Natural killer cell (primary cell): ENCODE measurements around the gene MT1H. TPM values are rescaled to one million over a fixed set of nuclear protein-coding genes. Genes with fewer than 3 reads are reported as not detected.
A peak's percentile ranks its signal among the peaks of the same experiment; 100 is the strongest.

Experiments
- ATAC-seq, 3 donors: fragments of 150-1000 bp in 2 of 3; fragments of 200-7000 bp in 1 of 3; cut with Tn5 transposase; 1 replicate in 1 of 3; 2 replicates in 2 of 3; pipeline ENCODE4 v1.10.0; 2021; ENCODE audit warnings: mild to moderate bottlenecking in 2 of 3, moderate library complexity in 2 of 3
- DNase-seq, 2 donors: peaks; one replicate each; pipeline versions ENCODE4 v3.0.0 to v3.0.0-alpha.2; 2013 to 2021; ENCODE audit warnings: mixed read lengths in 1 of 2
- H3K27ac ChIP-seq: one replicate; pipeline ENCODE4 v1.5.1; 2013; ENCODE audit warnings: mild to moderate bottlenecking, low read length
- H3K27me3 ChIP-seq: one replicate; pipeline ENCODE4 v1.6.1; 2013; ENCODE audit warnings: low read length; ENCODE audit not compliant: control insufficient read depth, insufficient read depth
- H3K36me3 ChIP-seq: one replicate; pipeline ENCODE4 v1.6.1; 2013; ENCODE audit warnings: low read length; ENCODE audit not compliant: control insufficient read depth, insufficient read depth
- H3K4me1 ChIP-seq: one replicate; pipeline ENCODE4 v1.6.1; 2013; ENCODE audit warnings: low read length; ENCODE audit not compliant: control insufficient read depth, insufficient read depth
- H3K4me3 ChIP-seq: one replicate; pipeline ENCODE4 v1.5.1; 2013; ENCODE audit warnings: low read length
- H3K9me3 ChIP-seq: one replicate; pipeline ENCODE4 v1.6.1; 2013; ENCODE audit warnings: low read length; ENCODE audit not compliant: control insufficient read depth, insufficient read depth
- H3K27ac Mint-ChIP-seq, 2 donors: one replicate each; pipeline ENCODE4 v1.8.0; 2022; ENCODE audit warnings: mild to moderate bottlenecking in 2 of 2, mixed read lengths in 2 of 2, moderate library complexity in 1 of 2
- H3K27me3 Mint-ChIP-seq, 2 donors: one replicate each; pipeline ENCODE4 v1.8.0; 2022; ENCODE audit warnings: low read depth in 2 of 2, mixed read lengths in 2 of 2
- H3K36me3 Mint-ChIP-seq: one replicate; pipeline ENCODE4 v1.8.0; 2022; ENCODE audit warnings: mixed read lengths
- H3K4me1 Mint-ChIP-seq, 2 donors: one replicate each; pipeline ENCODE4 v1.8.0; 2022; ENCODE audit warnings: mixed read lengths in 2 of 2
- H3K4me3 Mint-ChIP-seq: one replicate; pipeline ENCODE4 v1.8.0; 2022; ENCODE audit warnings: mild to moderate bottlenecking, moderate library complexity, mixed read lengths
- H3K9me3 Mint-ChIP-seq, 2 donors: one replicate each; pipeline ENCODE4 v1.8.0; 2022; ENCODE audit warnings: mixed read lengths in 2 of 2
- WGBS: methylation state at CpG from one replicate; pipeline ENCODE4 v1.1.7; 2013; ENCODE audit warnings: missing lambda C conversion rate; ENCODE audit not compliant: insufficient coverage; 5-methylcytosine and 5-hydroxymethylcytosine counted together
- intact Hi-C: fragments of 100-400 bp; cut with micrococcal nuclease; formaldehyde crosslinking; loops from one replicate; pipeline ENCODE4 v1.14.2; 2022
- total RNA-seq, 4 donors: library from RNA; stranded (reverse); fragments of 120-200 nt in 1 of 4; gene quantifications; one replicate each; pipeline versions ENCODE4 v1.2.3 to v1.2.4, GENCODE V29; 2013 to 2022
- TF ChIP-seq, protein P1 (sequence below): fragments of 200-600 bp; IDR thresholded peaks from one replicate; pipeline ENCODE4 v1.8.0; 2022; ENCODE audit warnings: antibody characterized with exemption

The MT1H gene
- total RNA-seq, 3 donors from 2014 or later (not counting 1 experiment from before 2014, with no cell fraction given) = not detected

GRCh38 chr16:56632848-56633365, 36.7 kb upstream of the MT1H start:
- TF ChIP-seq, protein P1, sequence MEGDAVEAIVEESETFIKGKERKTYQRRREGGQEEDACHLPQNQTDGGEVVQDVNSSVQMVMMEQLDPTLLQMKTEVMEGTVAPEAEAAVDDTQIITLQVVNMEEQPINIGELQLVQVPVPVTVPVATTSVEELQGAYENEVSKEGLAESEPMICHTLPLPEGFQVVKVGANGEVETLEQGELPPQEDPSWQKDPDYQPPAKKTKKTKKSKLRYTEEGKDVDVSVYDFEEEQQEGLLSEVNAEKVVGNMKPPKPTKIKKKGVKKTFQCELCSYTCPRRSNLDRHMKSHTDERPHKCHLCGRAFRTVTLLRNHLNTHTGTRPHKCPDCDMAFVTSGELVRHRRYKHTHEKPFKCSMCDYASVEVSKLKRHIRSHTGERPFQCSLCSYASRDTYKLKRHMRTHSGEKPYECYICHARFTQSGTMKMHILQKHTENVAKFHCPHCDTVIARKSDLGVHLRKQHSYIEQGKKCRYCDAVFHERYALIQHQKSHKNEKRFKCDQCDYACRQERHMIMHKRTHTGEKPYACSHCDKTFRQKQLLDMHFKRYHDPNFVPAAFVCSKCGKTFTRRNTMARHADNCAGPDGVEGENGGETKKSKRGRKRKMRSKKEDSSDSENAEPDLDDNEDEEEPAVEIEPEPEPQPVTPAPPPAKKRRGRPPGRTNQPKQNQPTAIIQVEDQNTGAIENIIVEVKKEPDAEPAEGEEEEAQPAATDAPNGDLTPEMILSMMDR = no peak
- 23% methylated on average over 6 of the region's 6 CpGs for WGBS
- Histone ChIP-seq H3K27ac (no peak overlapping the region), H3K4me3 (no peak overlapping the region), H3K4me1 (peaks cover 17% of the 10 kb centered on the region), H3K36me3 (no peaks in the 10 kb centered on the region), H3K27me3 (peaks cover 44% of the 10 kb centered on the region), H3K9me3 (no peaks in the 10 kb centered on the region)
- peak overlapping the region; percentile 60 for H3K4me3 Mint-ChIP-seq
- H3K27ac Mint-ChIP-seq = no peak overlapping the region
- intact Hi-C loops = no loop called here
- H3K9me3 Mint-ChIP-seq = no peaks in the 10 kb centered on the region
- H3K36me3 Mint-ChIP-seq = no peaks in the 10 kb centered on the region
- peaks cover 66 to 69% of the 10 kb centered on the region in 2 donors for H3K27me3 Mint-ChIP-seq
- H3K4me1 Mint-ChIP-seq = peaks cover 9 to 15% of the 10 kb centered on the region in 2 donors
- DNase-seq (no peak), ATAC-seq (no peak)

DNA sequence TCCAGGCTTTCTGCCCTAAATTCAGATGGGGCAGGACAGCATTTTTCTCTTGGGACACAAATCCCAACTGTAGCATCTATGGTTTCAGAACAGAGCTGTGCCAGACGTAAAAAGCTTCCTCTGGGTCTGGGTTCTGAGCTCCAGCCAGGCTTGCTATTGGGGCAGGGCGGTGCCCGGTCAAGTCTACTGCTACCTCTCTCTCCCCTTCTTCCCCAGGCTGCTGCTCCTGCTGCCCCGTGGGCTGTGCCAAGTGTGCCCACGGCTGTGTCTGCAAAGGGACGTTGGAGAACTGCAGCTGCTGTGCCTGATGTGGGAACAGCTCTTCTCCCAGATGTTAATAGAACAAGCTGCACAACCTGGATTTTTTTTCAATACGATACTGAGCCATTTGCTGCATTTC, 36.1 kb upstream of the MT1H start:
- Histone ChIP-seq H3K4me1 (peaks cover 23% of the 10 kb centered on the region), H3K27me3 (peaks cover 47% of the 10 kb centered on the region), H3K9me3 (no peaks in the 10 kb centered on the region), H3K27ac (no peak overlapping the region), H3K36me3 (no peaks in the 10 kb centered on the region), H3K4me3 (no peak overlapping the region)
- no peaks in the 10 kb centered on the region for H3K36me3 Mint-ChIP-seq
- no peak overlapping the region for H3K27ac Mint-ChIP-seq
- TF ChIP-seq, protein P1 = no peak
- H3K9me3 Mint-ChIP-seq = no peaks in the 10 kb centered on the region
- H3K4me3 Mint-ChIP-seq = peak overlapping the region; percentile 21
- DNase-seq (no peak), ATAC-seq (no peak)
- intact Hi-C loops = no loop called here
- peaks cover 11 to 15% of the 10 kb centered on the region in 2 donors for H3K4me1 Mint-ChIP-seq
- peaks cover 69 to 70% of the 10 kb centered on the region in 2 donors for H3K27me3 Mint-ChIP-seq
- 53% methylated on average over 7 of the region's 7 CpGs for WGBS

- H3K36me3 Mint-ChIP-seq = no peaks in the 10 kb centered on the region
- WGBS = 8% methylated on average over 45 of the region's 47 CpGs
- intact Hi-C loops = no loop called here
- H3K9me3 Mint-ChIP-seq = no peaks in the 10 kb centered on the region
- H3K4me1 Mint-ChIP-seq = peaks cover 11 to 15% of the 10 kb centered on the region in 2 donors
- no peak overlapping the region for H3K4me3 Mint-ChIP-seq
- peaks cover 24% of the 10 kb centered on the region for H3K4me1 ChIP-seq
- TF ChIP-seq, protein P1 = no peak
- DNase-seq (peak in 1 of 2 donors; percentile 18), ATAC-seq (no peak)
- no peak overlapping the region for H3K4me3 ChIP-seq
- no peak overlapping the region for H3K27ac Mint-ChIP-seq
- no peaks in the 10 kb centered on the region for H3K9me3 ChIP-seq
- no peaks in the 10 kb centered on the region for H3K36me3 ChIP-seq
- peaks cover 76 to 77% of the 10 kb centered on the region in 2 donors for H3K27me3 Mint-ChIP-seq
- peaks cover 56% of the 10 kb centered on the region for H3K27me3 ChIP-seq
- H3K27ac ChIP-seq = no peak overlapping the region
Measured at GRCh38 chr16:56634715-56635440, 34.7 kb upstream of the MT1H start.
